ENCODE data around the gene INTS15.
"Not testable (repeated sequence)": the region's sequence is repeated elsewhere in the genome, so short reads cannot be mapped to it uniquely, and the experiment has no call there.

Gene INTS15

DNA sequence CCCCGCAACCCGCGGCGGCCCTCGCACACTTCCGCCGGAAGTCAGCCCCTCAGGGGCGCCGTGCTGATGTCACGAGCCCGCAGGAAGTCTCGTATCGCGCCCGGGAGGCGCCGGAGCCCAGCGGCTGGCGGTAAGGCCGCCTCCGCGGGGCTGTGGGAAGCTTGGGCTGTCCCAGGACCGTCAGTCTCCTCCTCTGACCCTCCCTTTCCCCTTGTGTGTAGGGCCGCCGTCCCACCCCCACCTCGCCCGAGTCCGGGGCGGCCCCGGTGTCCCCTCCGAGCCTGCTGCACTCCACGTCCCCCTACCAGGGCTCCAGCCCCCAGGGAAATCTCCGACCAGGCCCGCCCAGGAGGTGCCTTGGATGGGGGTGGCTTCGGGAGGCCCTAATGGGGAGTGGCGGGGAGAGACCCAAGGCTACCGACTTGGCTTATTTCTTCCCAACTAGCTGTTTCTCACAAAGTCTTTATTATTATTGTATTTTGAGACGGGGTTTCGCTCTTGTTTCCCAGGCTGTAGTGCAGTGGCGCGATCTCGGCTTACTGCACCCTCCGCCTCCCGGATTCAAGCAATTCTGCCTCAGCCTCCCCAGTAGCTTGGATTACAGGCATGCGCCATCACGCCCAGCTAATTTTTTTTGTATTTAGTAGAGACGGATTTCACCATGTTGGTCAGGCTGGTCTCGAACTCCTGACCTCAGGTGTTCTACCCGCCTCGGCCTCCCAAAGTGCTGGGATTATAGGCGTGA is 12.3 kb upstream of the INTS15 start, which contains the start of gene ZDHHC4:
Gene ZDHHC4 (plus strand): TSS at position 86 of the 745 bp plus-strand sequence. CDS start 3,108 bp downstream, outside the sequence.
- DNase-seq: peak; percentile 89

DNA sequence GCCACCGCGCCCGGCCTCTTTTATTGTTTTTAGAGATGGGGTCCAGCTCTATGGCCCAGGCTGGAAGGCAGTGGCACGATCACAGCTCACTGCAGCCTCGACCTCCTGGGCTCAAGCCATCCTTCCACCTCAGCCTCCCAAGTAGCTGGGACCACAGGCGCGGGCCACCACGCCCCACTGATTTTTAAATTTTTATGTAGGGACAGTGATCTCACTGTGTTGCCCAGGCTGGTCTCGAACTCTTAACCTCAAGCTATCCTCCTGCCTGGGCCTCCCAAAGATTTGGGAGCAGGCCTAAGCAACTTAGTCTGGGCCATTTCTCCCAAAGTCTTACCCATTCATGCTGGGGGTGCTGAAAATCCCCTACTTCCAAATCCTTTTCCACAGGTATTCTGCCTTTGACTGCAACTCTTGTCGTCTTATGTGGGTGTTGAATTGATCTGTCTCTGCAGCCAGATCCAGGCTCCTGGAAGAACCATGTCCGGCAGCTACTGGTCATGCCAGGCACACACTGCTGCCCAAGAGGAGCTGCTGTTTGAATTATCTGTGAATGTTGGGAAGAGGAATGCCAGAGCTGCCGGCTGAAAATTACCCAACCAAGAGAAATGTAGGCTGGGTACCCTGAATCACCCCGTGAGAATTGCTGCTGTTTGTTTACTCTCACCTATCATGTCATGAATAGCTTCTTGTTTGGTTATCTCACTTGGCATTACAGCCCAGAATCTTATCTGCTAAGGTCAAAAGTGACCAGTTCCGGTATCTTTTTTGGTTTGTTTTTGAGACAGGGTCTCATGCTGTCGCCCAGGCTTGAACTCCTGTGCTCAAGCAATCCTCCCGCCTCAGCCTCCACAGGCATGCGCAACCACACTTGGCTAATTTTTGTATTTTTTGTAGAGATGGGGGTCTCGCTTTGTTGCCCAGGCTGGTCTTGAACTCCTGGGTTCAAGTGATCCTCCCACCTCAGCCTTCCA is 11.4 kb upstream of the INTS15 start:
- DNase-seq: no peak

DNA sequence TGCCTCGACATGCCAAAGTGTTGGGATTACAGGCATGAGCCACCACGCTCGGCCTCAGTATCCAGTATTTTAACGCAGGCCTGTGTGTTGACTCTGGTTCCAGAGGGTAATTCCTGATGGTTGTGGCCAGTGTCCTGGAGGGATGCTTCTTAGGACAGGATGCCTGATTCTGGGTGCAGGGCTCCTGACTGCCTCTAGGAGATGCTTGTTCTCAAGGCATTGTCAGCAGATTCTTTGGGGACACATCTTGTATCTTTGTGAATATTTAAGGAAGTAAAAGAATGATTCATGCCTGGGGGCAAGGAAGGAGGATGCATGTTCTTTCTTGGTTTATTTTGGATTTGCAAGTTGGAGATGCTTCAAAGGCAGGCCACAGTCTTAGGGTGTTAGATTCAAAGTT is 10.4 kb upstream of the INTS15 start:
- peak; percentile 94 for DNase-seq

DNA sequence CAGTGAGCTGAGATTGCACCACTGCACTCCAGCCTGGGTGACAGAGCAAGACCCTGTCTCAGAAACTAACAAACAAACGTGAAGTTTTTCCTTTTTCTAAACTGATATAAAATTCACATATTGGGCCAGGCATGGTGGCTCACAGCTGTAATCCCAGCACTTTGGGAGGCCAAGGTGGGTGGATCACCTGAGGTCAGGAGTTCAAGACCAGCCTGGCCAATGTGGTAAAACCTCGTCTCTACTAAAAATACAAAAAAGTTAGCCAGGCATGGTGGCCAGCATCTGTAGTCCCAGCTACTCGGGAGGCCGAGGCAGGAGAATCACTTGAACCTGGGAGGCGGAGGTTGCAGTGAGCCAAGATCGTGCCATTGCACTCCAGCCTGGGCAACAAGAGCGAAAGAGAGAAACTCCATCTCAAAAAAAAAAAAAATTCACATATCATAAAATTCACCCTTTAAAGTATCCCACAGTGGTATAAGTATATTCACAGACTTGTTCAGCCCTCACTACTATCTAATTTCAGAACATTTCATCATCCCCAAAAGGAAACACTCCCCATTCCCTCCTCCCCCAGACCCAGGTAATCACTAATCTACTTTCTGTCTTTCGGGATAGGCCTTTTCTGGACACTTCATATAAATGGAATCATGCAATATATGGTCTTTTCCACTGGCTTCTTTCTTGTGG is 3.9 kb upstream of the INTS15 start:
- not testable (repeated sequence) for DNase-seq

DNA sequence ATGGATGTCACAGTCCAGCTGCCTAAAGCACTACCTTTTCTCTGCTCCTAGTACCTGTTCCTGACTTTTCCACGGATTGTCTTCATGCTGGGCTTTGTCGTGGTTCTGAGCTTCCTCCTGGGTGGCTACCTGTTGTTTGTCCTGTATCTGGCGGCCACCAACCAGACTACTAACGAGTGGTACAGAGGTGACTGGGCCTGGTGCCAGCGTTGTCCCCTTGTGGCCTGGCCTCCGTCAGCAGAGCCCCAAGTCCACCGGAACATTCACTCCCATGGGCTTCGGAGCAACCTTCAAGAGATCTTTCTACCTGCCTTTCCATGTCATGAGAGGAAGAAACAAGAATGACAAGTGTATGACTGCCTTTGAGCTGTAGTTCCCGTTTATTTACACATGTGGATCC is 1.3 kb upstream of the INTS15 start:
- no peak for DNase-seq

DNA sequence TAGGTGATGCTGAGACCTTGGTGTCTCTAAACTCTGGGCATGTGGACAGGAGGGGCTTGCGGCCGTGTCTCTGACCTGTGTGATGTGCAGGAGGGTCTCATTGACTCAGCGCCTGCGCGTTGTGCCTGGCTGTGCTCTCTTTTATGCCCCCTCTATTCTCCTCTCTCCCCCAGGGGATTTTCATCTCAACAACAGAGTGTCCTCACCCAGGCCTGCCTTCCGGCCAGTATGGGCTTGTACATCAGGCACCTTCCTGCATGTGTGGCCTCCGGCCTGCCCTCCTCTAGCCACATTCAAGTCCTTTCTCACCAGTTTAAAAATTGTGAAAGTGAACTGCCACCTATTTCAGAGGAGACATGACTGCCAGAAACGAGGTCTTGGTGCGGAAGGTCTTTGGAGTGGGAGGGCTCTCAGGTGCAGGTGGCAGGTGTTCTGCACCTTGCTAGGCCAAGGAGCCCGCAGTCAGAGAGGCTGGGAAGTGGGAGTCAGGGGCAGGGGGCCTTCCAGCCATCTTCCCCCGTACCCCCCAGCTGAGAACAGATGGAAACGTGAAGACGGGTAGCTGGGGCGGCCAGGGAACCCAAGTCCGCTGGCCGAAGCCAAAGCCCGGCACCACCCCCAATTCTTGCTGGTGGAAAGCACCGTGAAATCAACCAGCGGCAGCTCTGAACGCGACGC is 531 bp upstream of the INTS15 start:
- no peak for DNase-seq

DNA sequence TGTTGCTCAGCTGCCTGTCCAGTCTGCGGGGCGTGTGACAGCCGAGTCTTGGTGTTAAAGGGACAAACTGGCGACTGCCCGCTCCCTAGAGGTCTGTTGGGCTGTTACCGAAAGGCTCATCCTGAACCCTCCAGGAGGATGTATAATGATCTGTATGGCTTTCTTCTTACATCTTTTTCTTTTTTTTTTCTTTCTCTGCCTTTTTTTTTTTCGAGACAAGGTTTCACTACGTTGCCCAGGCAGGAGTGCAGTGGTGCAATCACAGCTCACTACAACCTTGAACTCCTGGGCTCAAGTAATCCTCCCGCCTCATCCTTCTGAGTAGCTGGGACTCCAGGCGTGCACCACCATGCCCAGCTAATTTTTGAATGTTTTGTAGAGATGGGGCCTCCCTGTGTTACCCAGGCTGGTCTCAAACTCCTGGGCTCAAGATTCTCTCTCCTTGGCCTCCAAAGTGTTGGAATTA is 857 bp downstream of the INTS15 start:
- no peak for DNase-seq

DNA sequence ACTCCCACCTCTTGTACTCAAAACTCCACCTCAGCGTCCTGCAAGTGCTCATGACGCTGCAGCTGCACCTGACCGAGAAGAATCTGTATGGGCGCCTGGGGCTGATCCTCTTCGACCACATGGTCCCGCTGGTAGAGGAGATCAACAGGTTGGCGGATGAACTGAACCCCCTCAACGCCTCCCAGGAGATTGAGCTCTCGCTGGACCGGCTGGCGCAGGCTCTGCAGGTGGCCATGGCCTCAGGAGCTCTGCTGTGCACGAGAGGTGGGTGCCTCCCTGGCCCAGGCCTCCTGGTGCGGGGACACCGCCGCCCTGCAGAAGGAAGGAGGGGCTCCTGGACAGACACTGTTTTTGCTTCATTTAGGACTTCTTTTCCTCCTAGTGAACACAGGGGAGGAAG is 10.3 kb downstream of the INTS15 start:
- DNase-seq: no peak

DNA sequence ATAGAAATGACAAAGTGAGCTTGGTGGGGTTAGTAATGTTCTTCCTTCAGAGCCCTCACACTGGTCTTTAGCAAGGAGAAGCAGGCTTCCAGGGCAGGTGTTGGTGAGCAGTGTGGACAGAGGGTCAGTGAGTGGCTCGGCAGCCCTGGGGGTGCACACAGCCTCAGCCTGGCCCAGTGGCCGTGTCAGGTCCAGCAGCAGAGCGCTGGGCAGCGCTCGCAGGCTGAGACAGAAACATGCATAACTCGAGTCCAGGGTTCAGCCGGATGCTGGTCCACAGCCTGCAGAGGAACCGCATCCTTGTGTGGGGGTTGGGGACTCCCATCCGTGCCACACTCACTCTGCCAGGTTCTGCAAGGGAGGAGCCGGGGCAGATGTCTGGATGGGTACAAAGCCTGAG is 14.6 kb downstream of the INTS15 start:
- DNase-seq: no peak

DNA sequence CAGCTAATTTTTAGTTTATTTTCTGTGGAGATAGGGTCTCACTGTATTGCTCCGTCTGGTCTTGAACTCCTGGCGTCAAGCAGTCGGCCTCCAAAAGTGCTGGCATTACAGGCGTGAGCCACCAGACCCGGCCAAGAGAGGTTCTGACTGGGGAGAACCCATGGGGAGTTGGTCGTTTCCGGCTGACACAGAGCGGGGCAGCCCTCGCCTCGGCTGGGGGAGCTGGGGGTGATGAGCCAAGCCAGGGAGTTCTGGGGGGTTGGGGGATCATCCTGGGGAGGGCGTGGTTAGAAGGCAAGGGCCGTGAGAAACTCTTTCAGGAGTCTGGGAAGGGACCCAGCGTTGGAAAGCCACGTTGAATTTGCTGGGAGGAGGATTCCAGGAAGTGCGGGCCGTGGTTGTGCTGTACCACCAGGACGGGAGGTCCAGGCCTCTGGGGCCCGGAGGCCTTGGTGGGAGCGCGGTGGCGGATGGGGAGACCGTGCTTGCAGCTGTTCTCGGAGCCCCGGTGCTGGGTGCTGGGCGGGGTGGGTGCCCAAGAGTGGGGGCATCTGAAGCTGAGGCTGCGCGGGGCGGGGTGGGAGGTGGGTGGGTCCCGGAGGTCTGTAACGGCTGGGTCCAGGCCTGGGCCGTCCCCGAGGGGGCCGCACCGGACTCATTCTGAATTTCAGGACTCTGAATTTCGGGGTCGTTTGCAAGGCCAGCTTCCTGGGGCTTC is 17.2 kb downstream of the INTS15 start:
- no peak for DNase-seq

DNA sequence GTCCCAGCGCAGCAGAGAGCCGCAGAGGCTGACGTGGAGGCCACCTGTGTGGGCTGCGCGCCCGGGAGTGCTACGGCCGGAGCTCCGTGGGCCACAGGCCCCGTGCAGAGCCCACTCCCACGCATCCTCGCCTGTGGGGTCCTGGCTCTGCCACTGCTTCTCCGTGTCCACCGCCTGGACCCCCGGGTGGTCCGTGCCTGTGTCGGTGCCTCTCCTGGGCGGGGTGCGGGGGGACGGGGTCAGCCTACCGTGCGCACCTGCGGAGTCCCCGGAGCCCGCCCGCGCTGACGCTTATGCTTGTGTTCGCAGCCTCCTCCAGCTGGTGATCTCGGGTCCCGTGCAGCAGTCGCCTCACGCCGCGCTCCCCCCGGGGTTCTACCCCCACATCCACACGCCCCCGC is 17.8 kb downstream of the INTS15 start:
- DNase-seq: no peak

DNA sequence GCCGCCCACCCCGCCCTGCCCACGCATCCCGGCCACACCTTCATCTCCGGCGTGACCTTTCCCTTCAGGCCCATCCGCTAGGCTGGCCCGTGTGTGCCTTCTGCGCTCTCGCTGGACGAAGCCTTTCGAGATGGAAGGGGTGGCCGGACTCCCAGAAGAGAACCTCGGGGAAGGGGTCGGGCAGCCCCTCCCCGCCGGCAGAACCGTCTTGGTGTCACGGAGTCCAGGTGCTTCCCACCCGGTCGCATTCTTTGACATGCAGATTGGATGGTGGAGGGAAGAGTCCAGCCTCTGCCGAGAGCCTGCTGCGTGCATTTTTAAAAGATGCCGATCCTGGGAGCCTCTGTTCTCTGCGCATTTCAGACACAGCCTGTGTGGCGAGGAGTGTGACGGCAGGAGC is 18.3 kb downstream of the INTS15 start:
- no peak for DNase-seq

DNA sequence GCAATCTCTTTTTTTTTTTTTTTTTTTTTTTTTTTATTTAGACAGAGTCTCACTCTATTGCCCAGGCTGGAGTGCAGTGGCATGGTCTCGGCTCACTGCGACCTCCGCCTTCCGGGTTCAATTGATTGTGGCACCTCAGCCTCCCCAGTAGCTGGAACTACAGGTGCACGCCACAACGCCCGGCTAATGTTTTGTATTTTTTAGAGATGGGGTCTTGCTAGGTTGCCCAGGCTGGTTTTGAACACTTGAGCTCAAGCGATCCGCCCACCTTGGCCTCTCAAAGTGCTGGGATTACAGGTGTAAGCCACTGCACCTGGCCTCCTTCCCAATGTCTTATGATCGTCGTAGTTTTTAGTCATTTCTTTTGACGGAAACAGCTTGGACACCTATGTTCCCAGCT is 19.0 kb downstream of the INTS15 start:
- no peak for DNase-seq

DNA sequence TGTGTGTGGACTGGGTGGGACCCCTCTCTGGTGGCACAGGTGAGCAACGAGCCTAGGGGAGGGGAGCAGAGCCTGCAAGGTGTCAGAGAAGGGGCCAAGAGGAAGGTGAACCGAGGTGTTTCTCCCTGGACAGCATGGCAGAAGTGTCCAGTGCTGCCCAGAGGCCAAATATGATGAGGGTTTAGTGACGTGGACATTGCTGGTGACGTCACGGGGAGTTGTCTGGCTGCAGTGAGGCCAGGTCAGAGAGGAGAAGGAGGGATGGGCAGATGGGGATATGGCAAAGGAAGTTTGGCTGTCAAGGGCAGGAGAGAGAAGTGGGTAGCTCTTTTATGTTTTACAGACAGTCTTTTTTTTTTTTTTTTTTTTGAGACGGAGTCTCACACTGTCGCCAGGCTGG is 23.0 kb downstream of the INTS15 start:
- no peak for DNase-seq

DNA sequence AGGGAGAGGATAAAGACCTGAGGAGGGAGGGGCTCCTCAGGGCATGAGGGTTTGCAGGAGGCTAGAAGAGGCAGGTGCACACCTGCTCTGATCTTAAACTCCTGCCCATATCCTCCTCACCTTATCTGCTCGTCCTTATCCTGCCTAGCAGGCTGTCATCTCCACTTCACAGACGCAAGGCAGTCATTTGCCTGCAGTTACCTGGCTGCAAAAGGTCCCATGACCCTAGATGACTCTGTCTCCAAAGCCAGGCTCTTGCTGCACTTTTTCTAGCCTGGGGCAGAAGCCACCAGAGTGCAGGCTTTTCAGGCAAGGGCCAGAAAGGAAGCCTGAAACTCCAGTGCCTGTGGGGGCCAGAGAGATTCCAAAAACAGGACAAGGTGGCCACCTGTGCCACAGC is 23.9 kb downstream of the INTS15 start:
- DNase-seq: no peak

DNA sequence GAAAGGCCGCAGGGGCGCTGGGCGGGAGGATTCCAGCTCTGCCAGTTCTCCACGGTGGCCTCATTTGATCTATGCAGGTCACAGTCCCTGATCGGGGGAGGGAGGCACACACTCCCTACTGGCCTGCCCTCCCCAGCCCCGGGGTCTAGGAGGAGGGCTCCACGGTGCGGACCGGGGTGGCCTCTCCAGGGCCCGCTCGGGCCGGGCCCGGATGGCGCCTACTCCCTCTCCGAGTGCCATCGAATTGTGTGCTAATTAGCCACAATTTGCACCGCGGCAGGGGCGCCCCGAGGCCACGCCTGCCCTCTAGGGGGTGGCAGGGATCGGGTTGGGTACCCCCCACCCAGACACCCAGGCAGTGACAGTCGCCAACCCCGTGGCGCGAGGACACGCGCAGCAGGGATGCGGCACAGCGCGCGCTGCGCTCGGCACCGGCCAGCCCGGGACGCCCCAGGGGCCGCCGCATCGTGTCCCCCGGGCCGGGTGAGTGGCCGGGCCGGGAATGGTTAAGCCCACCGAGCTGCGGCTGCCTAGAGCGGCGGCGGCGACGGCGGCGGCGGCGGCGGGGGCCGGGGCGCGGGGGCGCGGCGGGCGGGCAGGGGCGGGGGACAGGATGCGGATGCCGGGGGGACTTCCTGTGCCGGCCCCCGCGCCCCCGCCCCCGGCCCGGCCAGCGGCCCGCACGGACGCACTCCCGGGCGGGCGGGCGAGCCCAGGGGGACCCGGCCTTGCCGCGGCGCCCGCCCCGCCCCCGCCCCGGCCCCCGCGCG is 25.3 kb downstream of the INTS15 start, which contains the start of gene ZNF853:
Gene ZNF853 (plus strand): TSS at position 658 of the 770 bp plus-strand sequence. CDS start 565 bp downstream, outside the sequence.
- DNase-seq: no peak

DNA sequence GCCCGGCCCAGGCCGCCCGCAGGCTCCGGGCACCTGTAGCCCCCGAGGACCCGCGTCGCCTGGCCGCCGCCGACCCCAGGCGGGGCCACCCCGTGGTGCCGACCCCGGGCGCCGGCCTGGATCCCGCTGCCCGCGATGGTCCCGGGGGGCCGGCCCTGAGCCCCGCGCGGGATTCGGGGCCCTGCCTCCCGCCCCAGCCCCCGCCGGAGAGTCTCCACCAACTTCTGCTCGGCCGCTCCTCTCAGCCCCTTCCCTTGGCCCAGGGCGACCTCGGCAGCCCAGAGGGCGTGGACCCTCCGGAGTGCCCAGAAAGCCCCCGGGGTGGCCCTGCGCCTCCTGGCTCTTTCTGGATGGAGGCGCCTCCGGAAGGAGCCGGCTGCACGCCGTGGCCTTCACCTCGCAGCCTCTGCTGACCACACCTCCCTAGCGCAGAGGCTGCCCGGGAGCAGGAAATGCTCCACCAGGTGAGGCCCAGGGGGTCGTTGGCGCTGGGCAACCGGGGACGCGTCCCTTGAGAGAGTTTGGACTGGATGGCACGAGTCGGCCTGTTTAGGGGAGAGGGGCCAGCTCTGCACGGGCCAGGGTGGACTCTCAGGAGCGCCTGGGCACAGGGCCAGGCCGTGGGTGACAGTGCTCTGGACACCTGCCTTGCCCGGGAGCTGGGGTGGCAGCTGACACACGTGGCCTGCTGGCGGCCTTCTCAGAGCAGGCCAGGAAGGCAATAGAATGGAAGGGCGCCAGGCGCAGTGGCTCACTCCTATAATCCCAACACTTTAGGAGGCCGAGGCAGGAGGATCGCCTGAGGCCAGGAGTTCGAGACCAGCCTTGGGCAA is 26.1 kb downstream of the INTS15 start:
- no peak for DNase-seq

DNA sequence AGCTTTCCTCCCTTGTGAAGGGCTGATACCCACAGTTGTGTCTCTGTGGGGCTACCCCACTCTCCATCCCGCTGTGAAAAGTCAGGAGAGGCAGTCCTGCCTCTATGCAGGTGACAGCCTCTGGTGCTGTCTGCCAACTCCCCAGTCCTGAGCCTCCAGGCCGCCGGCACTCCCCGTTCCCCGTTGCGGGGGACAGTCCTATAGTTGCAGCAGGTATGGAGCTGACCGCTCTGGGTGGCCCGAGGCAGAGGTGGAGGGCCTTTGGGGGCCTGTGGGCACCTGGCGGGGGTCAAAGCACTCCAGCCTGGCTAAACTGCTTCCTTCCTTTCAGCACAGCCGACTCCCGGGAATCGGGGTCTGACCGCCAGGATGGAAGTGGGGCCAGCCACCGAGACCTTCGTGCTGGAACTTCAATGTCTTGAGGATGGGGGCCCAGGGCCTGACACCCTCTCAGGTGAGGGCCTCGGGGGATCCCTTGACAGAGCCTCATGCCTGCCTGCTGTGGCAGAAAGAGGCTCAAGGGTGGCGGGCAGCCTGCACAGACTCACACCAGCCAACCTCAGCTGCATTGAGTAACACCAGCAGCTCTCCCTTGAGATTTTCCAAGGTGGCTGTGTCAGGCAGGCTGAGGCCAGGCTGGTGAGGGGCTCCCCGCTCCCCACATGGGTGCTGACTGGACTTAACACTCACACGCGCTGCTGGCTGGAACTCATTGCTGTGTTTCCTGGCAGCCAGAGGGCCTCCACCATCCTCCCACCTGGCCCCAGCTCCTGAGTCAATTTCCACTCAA is 27.2 kb downstream of the INTS15 start:
- DNase-seq: no peak

DNA sequence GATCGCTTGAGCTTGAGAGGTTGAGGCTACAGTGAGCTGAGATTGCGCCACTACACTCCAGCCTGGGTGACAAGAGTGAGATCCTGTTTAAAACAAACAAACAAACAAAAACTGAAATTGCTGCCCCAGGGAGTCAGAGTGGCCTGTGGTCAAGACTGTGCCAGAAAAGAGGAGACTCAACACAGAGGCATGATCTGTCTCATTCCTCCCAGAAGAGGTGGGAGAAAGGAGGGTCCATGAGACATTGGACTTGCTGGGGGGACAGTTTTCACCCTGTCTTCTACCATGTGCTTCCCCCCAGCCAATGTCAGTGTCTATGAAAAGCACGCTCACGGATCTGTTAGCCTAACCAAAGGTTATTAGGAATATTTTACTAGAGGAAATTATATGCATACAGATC is 28.8 kb downstream of the INTS15 start:
- DNase-seq: no peak
